BE2C (cell line): ENCODE measurements around the gene LNX1.
A peak's percentile ranks its signal among the peaks of the same experiment; 100 is the strongest.

Source experiments
- DNase-seq: peaks from one replicate; pipeline ENCODE4 v3.0.0-alpha.2; 2020
- H3K27me3 ChIP-seq: fragments of 250-450 bp; sonication (Bioruptor Pico); 2 replicates; pipeline ENCODE4 v1.5.1; 2020; ENCODE audit warnings: mild to moderate bottlenecking
- H3K36me3 ChIP-seq: fragments of 250-450 bp; sonication (Bioruptor Pico); 2 replicates; pipeline ENCODE4 v1.5.1; 2020; ENCODE audit warnings: mild to moderate bottlenecking
- H3K4me1 ChIP-seq: fragments of 250-450 bp; sonication (Bioruptor Pico); 2 replicates; pipeline ENCODE4 v1.5.1; 2020
- H3K4me3 ChIP-seq: 2 replicates; pipeline ENCODE4 v1.5.1; 2011; ENCODE audit warnings: low read depth, low read length
- H3K9me3 ChIP-seq: fragments of 250-450 bp; sonication (Bioruptor Pico); 2 replicates; pipeline ENCODE4 v1.5.1; 2020
- CTCF ChIP-seq: IDR thresholded peaks from 2 replicates; pipeline ENCODE4 v1.5.1; 2012; ENCODE audit warnings: mild to moderate bottlenecking, low read depth, low read length

The LNX1 gene

GRCh38 chr4:53633608-53634007, 42.3 kb upstream of the LNX1 start:
- H3K27me3 ChIP-seq = no peaks in the 10 kb centered on the region

GRCh38 chr4:53629296-53629695, 38.0 kb upstream of the LNX1 start:
- no peak for DNase-seq

More at GRCh38 chr4:53633608-53634007, 42.3 kb upstream of the LNX1 start:
- TF ChIP-seq CTCF = no peak
- no peak overlapping the region for H3K4me3 ChIP-seq
- no peaks in the 10 kb centered on the region for H3K4me1 ChIP-seq
- H3K9me3 ChIP-seq = no peaks in the 10 kb centered on the region
- no peaks in the 10 kb centered on the region for H3K36me3 ChIP-seq
- DNase-seq = no peak

GRCh38 chr4:53626491-53626890, 35.2 kb upstream of the LNX1 start:
- Histone ChIP-seq H3K27me3 (no peaks in the 10 kb centered on the region), H3K4me1 (no peaks in the 10 kb centered on the region), H3K36me3 (no peaks in the 10 kb centered on the region), H3K9me3 (no peaks in the 10 kb centered on the region), H3K4me3 (no peak overlapping the region)
- DNase-seq = no peak
- TF ChIP-seq CTCF = no peak

More at GRCh38 chr4:53629296-53629695, 38.0 kb upstream of the LNX1 start:
- Histone ChIP-seq H3K36me3 (no peaks in the 10 kb centered on the region), H3K4me3 (no peak overlapping the region), H3K4me1 (no peaks in the 10 kb centered on the region), H3K27me3 (no peaks in the 10 kb centered on the region), H3K9me3 (no peaks in the 10 kb centered on the region)
- TF ChIP-seq CTCF = no peak

- H3K9me3 ChIP-seq = no peaks in the 10 kb centered on the region
- TF ChIP-seq CTCF = no peak
- H3K36me3 ChIP-seq = no peaks in the 10 kb centered on the region
- H3K4me3 ChIP-seq = no peak overlapping the region
- no peaks in the 10 kb centered on the region for H3K27me3 ChIP-seq
- H3K4me1 ChIP-seq = no peaks in the 10 kb centered on the region
- no peak for DNase-seq
Observed at GRCh38 chr4:53625888-53626287, 34.6 kb upstream of the LNX1 start.

GRCh38 chr4:53622739-53623151, 31.5 kb upstream of the LNX1 start:
- DNase-seq = no peak
- Histone ChIP-seq H3K27me3 (no peaks in the 10 kb centered on the region), H3K36me3 (no peaks in the 10 kb centered on the region), H3K4me1 (no peaks in the 10 kb centered on the region), H3K4me3 (no peak overlapping the region), H3K9me3 (no peaks in the 10 kb centered on the region)
- no peak for TF ChIP-seq CTCF

- Histone ChIP-seq H3K27me3 (no peaks in the 10 kb centered on the region), H3K9me3 (no peaks in the 10 kb centered on the region), H3K36me3 (no peaks in the 10 kb centered on the region), H3K4me1 (no peaks in the 10 kb centered on the region), H3K4me3 (no peak overlapping the region)
- peak; percentile 28 for TF ChIP-seq CTCF
- DNase-seq = no peak
Observed at GRCh38 chr4:53620956-53621355, 29.7 kb upstream of the LNX1 start.
